Epithelial cell of esophagus (primary cell): ENCODE measurements around the gene TEX53.
A peak's percentile ranks its signal among the peaks of the same experiment; 100 is the strongest.

ENCODE experiments used
- DNase-seq: peaks from one replicate; pipeline ENCODE4 v3.0.0; 2010; ENCODE audit warnings: low read depth
- H3K4me3 ChIP-seq: 2 replicates; pipeline ENCODE4 v1.5.1; 2011; ENCODE audit warnings: mild to moderate bottlenecking, low read length, control low read depth
- TF ChIP-seq, protein P1 (sequence below): IDR thresholded peaks from 2 replicates; pipeline ENCODE4 v1.5.1; 2011; ENCODE audit warnings: low read depth, mild to moderate bottlenecking, low read length, control low read depth, inconsistent platforms; ENCODE audit not compliant: insufficient read depth; ENCODE audit errors: missing control alignments

The TEX53 gene

DNA sequence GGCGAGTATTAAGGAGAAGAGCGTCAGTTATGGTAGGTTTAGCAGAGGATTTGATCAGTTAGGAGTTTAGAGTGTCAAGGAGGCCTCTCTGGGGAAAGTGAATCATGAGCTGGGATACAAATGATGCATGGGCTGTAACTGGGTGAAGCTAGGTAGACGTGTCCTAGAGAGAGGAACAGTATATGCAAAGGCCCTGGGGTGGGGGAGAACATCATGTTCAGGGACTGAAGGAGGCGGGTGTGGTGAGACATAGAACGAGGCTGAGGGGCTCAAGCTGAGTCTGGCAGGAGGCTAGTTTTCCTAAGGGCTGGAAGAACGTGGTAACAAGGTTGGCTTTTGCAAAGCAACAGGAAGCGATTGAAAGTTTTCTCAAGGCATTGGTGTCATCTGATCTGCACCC is 36.0 kb downstream of the TEX53 start:
- TF ChIP-seq, protein P1, sequence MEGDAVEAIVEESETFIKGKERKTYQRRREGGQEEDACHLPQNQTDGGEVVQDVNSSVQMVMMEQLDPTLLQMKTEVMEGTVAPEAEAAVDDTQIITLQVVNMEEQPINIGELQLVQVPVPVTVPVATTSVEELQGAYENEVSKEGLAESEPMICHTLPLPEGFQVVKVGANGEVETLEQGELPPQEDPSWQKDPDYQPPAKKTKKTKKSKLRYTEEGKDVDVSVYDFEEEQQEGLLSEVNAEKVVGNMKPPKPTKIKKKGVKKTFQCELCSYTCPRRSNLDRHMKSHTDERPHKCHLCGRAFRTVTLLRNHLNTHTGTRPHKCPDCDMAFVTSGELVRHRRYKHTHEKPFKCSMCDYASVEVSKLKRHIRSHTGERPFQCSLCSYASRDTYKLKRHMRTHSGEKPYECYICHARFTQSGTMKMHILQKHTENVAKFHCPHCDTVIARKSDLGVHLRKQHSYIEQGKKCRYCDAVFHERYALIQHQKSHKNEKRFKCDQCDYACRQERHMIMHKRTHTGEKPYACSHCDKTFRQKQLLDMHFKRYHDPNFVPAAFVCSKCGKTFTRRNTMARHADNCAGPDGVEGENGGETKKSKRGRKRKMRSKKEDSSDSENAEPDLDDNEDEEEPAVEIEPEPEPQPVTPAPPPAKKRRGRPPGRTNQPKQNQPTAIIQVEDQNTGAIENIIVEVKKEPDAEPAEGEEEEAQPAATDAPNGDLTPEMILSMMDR: no peak
- no peak overlapping the region for H3K4me3 ChIP-seq
- no peak for DNase-seq

DNA sequence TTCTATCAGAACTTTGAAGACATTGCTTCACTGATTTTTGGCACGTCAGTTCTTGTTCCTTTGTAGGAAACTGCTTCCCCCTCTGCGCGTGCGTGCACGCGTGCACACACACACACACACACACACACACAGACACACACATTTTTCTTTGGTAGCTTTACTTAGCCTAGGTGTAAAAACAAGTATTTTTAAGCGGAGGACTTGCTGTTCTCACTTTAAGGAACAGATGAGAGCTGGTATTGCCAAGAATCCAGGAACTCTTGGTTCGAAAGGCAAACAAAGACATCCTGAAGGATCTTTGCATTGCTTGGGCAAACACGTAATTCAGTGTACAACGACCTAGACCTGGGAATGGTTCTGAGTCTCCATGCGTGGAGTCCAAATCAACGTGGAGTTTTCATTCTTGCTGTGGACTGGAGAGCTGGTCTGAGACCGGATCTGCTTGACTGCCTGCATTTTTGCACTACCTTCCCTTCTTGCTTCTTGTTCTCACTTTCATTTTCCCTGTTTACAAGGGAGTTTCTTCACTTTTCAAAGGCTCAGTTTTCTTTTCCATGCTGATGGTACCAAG is 38.3 kb downstream of the TEX53 start:
- peak; percentile 72 for DNase-seq
- TF ChIP-seq, protein P1: no peak
- peak overlapping the region; percentile 1 for H3K4me3 ChIP-seq

DNA sequence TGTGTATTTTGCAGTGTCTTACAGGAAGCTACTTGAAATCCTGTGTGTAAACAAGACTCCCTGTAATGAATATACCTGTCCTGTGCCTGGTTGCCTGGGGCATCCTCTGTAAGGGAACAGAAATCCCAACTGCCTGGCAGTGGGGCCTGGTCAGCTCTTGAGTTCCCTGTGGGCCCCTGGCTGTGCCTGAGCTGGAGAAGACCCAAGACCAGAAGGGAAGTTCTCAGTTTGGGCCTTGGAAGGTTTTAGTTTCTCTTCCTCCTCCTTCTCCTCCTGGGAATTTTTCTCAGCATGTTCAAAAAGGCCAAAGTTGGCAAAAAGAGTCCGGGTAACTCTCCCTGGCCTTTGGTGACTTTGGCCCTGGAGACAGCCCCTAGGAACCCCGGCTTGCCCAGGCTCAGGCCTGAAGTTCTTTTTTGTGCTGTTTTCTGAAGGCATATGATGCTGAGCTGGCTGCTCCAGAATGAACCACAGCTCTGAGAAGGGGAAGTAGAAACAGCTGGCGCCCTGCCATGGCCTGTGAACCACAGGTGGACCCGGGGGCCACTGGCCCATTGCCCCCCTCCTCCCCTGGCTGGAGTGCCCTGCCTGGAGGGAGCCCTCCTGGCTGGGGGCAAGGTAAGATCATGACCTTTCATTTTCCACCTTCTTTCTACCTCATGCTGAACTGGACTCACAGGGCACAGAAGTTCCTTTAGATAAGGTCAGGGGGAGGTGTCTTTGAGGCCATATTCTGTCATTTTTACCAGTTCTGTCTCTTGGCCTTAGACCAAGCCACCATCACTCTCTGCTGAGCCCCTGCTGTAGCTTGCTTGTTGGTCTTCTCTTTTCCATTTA is 40.7 kb downstream of the TEX53 start:
- H3K4me3 ChIP-seq: no peak overlapping the region

DNA sequence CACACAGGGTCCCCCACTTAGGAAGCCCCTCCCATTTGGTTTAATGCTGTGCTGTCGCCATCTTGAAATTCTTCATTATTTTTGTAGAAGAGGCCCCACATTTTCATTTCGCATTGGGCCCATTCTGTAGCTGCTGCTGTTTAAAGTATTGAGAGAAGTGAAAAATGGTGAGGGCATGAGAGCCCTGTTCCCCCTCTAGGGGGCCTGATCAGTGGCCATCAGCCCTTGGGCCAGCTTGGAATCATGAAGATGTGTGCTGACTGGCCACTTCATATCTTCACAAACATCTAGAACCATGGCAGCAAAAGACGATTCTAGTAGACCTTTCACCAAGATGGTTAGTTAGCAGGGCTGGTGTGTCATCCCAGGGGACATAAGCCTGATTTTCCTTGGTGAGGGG is 43.2 kb downstream of the TEX53 start:
- no peak for DNase-seq
- TF ChIP-seq, protein P1: no peak
- H3K4me3 ChIP-seq: no peak overlapping the region

More for the DNA sequence above, 40.7 kb downstream of the TEX53 start:
- TF ChIP-seq, protein P1: no peak
- DNase-seq: peak; percentile 35

DNA sequence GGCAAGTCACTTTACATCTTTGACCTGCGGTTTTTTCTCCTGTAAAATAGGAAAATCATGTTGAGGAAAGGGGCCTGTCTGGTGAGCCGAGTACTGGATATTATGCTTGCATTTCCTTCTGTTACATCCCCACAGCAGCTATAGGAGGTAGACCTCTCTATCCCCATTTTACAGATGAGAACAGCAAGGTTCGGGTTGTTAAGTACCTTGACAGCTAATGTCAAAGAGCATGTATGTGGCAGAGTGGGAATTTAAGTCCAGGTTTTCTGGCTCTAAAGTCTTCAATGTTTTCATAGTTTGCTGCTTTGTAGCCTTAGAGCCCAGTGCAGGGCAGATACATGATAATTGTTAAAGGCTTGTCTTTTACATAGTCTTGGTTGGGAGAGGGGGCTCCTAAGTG is 43.7 kb downstream of the TEX53 start:
- TF ChIP-seq, protein P1: no peak
- no peak for DNase-seq
- H3K4me3 ChIP-seq: no peak overlapping the region

DNA sequence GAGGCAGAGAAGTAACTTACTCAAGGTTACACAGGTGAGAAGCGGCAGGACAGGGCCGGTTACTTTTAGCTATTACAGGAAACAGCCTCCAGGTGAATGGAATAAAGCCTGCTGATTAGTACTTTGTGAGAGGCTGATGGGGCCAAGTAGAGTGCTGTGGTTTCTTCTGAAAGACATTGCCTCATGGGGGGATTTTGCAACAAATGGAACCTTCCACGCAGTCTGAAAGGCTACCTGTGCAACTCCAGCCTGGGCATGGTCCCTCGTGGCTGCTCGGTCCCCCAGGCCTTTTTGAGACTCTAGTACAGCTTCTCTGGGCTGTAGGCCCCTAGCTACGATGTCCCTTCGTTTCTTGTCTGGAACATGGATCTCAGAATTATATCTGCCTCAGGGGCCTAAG is 44.5 kb downstream of the TEX53 start:
- DNase-seq: peak; percentile 41
- TF ChIP-seq, protein P1: no peak
- no peak overlapping the region for H3K4me3 ChIP-seq
